Neuronal stem cell (in vitro differentiated cells): ENCODE results near the gene LRRC26.
A peak's percentile ranks its signal among the peaks of the same experiment; 100 is the strongest.

Source experiments
- DNase-seq: peaks from one replicate; pipeline ENCODE4 v3.0.0-alpha.2; 2013; ENCODE audit warnings: low spot score
- H2AFZ ChIP-seq: one replicate; pipeline ENCODE4 v1.6.1; 2013; ENCODE audit warnings: mild to moderate bottlenecking, low read length, inconsistent platforms
- H2AK5ac ChIP-seq: 2 replicates; pipeline ENCODE4 v1.6.1; 2013; ENCODE audit warnings: low read depth, mild to moderate bottlenecking, inconsistent platforms, low read length, moderate library complexity, mixed read lengths
- H2BK120ac ChIP-seq: 2 replicates; pipeline ENCODE4 v1.6.1; 2013; ENCODE audit warnings: low read depth, mild to moderate bottlenecking, inconsistent platforms, low read length, moderate library complexity, mixed read lengths
- H2BK12ac ChIP-seq: one replicate; pipeline ENCODE4 v1.6.1; 2013; ENCODE audit warnings: low read length, inconsistent platforms
- H2BK15ac ChIP-seq: 2 replicates; pipeline ENCODE4 v1.6.1; 2013; ENCODE audit warnings: mild to moderate bottlenecking, low read length, inconsistent platforms, mixed read lengths
- H2BK5ac ChIP-seq: one replicate; pipeline ENCODE4 v1.6.1; 2013; ENCODE audit warnings: inconsistent platforms, mild to moderate bottlenecking, low read length, moderate library complexity
- H3K14ac ChIP-seq: one replicate; pipeline ENCODE4 v1.6.1; 2013; ENCODE audit warnings: low read length, inconsistent platforms
- H3K18ac ChIP-seq: 2 replicates; pipeline ENCODE4 v1.6.1; 2013; ENCODE audit warnings: low read length, inconsistent platforms
- H3K23ac ChIP-seq: 2 replicates; pipeline ENCODE4 v1.6.1; 2013; ENCODE audit warnings: low read depth, mild to moderate bottlenecking, mixed read lengths, low read length, inconsistent platforms; ENCODE audit not compliant: poor library complexity
- H3K27ac ChIP-seq: replicated peaks from 3 replicates; pipeline ENCODE4 v1.5.1; 2013; ENCODE audit warnings: low read length, inconsistent platforms
- H3K27me3 ChIP-seq, 3 experiments: 2 replicates each; pipeline ENCODE4 v1.6.1; 2013; ENCODE audit warnings: low read length in 3 of 3, mild to moderate bottlenecking in 2 of 3, inconsistent platforms in 1 of 3, low read depth in 1 of 3, mixed read lengths in 1 of 3, moderate library complexity in 1 of 3; ENCODE audit not compliant: control insufficient read depth in 3 of 3, insufficient read depth in 3 of 3
- H3K36me3 ChIP-seq, 2 donors: replicated peaks in 1 of 2; 2 replicates each; pipeline ENCODE4 v1.6.1; 2013; ENCODE audit warnings: low read length in 2 of 2; ENCODE audit not compliant: control insufficient read depth in 2 of 2, insufficient read depth in 2 of 2
- H3K4ac ChIP-seq: 2 replicates; pipeline ENCODE4 v1.6.1; 2013; ENCODE audit warnings: inconsistent platforms, mild to moderate bottlenecking, low read length, moderate library complexity
- H3K4me1 ChIP-seq, 2 donors: 1 replicate in 1 of 2; 2 replicates in 1 of 2; pipeline ENCODE4 v1.6.1; 2013; ENCODE audit warnings: low read length in 2 of 2, low read depth in 1 of 2; ENCODE audit not compliant: control insufficient read depth in 2 of 2, insufficient read depth in 1 of 2
- H3K4me2 ChIP-seq: one replicate; pipeline ENCODE4 v1.6.1; 2013; ENCODE audit warnings: mild to moderate bottlenecking, low read length, inconsistent platforms; ENCODE audit not compliant: insufficient read depth, poor library complexity, severe bottlenecking
- H3K4me3 ChIP-seq, 2 donors: 2 replicates each; pipeline ENCODE4 v1.5.1; 2013; ENCODE audit warnings: low read length in 2 of 2, mild to moderate bottlenecking in 2 of 2, inconsistent platforms in 1 of 2, moderate library complexity in 1 of 2
- H3K79me1 ChIP-seq: one replicate; pipeline ENCODE4 v1.6.1; 2013; ENCODE audit warnings: low read depth, mild to moderate bottlenecking, inconsistent platforms, low read length, moderate library complexity
- H3K9ac ChIP-seq: one replicate; pipeline ENCODE4 v1.6.1; 2013; ENCODE audit warnings: mild to moderate bottlenecking, low read depth, low read length, inconsistent platforms; ENCODE audit not compliant: poor library complexity
- H3K9me3 ChIP-seq, 2 donors: replicated peaks in 1 of 2; 2 replicates each; pipeline versions ENCODE3 to v1.6.1; 2013; ENCODE audit warnings: low read length in 2 of 2, mild to moderate bottlenecking in 2 of 2, inconsistent platforms in 1 of 2, low read depth in 1 of 2, mixed read lengths in 1 of 2, moderate library complexity in 1 of 2; ENCODE audit not compliant: control insufficient read depth in 2 of 2, insufficient read depth in 1 of 2
- H4K8ac ChIP-seq: one replicate; pipeline ENCODE4 v1.6.1; 2013; ENCODE audit warnings: low read depth, mild to moderate bottlenecking, inconsistent platforms, low read length, moderate library complexity
- H4K91ac ChIP-seq: one replicate; pipeline ENCODE4 v1.6.1; 2013; ENCODE audit warnings: low read length, low read depth, mild to moderate bottlenecking, inconsistent platforms; ENCODE audit not compliant: poor library complexity
- WGBS, 2 donors: extraction: QIAGEN DNeasy Blood & Tissue Kit; methylation state at CpG; one replicate each; pipeline ENCODE4 v1.1.7; 2013; ENCODE audit warnings: missing lambda C conversion rate in 2 of 2, mixed read lengths in 1 of 2; ENCODE audit not compliant: insufficient read length in 2 of 2, insufficient replicate concordance in 1 of 2; ENCODE audit errors: extremely low coverage in 2 of 2; 5-methylcytosine and 5-hydroxymethylcytosine counted together

Gene LRRC26

DNA sequence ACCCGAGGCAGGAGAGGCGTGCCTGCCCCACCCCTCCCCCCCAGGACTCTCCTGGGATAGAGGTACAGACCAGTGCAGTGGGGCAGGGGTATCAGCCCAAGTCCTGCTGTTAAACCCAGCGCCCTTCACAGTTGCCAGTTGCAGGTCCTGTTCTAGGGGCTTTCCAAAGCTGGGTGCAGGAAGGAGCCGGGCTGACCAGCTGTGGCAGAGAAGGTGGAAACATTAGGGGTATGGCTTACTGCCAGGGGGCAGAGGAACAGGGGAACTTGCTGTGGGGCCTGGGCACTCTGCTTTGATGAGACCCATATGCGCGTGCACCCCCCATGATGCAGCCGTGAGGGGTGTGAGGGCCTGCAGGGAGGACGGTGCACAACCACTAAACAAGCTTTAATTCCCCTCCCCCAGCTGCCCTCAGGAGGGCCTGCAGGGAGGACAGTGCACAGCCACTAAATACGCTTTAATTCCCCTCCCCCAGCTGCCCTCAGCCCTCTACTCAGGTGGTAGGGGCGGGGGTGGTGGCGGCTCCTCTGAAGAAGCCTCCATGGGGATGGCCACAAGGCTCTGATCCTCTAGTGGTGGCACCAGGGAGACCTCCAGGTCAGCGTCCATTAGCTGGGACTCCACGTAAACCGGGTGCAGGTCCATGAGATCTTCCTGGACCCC is 766 bp upstream of the LRRC26 start:
- Histone ChIP-seq H3K27me3 (peaks cover 22 to 77% (median 67%) of the 10 kb centered on the region in 3 experiments), H3K18ac (peak overlapping the region; percentile 48), H3K4ac (no peak overlapping the region), H2BK12ac (no peak overlapping the region), H3K79me1 (peaks cover 4% of the 10 kb centered on the region), H2AFZ (no peak overlapping the region), H3K23ac (peak overlapping the region; percentile 43), H2BK5ac (no peak overlapping the region), H2AK5ac (peak overlapping the region; percentile 88), H3K9me3 (peaks cover 0 to 2% of the 10 kb centered on the region in 2 donors), H3K4me3 (no peak overlapping the region), H4K91ac (no peak overlapping the region), H3K4me1 (peaks cover 12 to 22% of the 10 kb centered on the region in 2 donors), H2BK15ac (no peak overlapping the region), H2BK120ac (no peak overlapping the region), H4K8ac (no peak overlapping the region), H3K4me2 (no peak overlapping the region), H3K14ac (peak overlapping the region; percentile 56), H3K9ac (peak overlapping the region; percentile 60), H3K27ac (no peak overlapping the region), H3K36me3 (no peaks in the 10 kb centered on the region)
- DNase-seq, result no peak
- no CpG with 5 or more reads among the region's 14 CpGs for whole genome bisulfite sequencing, 2 donors

DNA sequence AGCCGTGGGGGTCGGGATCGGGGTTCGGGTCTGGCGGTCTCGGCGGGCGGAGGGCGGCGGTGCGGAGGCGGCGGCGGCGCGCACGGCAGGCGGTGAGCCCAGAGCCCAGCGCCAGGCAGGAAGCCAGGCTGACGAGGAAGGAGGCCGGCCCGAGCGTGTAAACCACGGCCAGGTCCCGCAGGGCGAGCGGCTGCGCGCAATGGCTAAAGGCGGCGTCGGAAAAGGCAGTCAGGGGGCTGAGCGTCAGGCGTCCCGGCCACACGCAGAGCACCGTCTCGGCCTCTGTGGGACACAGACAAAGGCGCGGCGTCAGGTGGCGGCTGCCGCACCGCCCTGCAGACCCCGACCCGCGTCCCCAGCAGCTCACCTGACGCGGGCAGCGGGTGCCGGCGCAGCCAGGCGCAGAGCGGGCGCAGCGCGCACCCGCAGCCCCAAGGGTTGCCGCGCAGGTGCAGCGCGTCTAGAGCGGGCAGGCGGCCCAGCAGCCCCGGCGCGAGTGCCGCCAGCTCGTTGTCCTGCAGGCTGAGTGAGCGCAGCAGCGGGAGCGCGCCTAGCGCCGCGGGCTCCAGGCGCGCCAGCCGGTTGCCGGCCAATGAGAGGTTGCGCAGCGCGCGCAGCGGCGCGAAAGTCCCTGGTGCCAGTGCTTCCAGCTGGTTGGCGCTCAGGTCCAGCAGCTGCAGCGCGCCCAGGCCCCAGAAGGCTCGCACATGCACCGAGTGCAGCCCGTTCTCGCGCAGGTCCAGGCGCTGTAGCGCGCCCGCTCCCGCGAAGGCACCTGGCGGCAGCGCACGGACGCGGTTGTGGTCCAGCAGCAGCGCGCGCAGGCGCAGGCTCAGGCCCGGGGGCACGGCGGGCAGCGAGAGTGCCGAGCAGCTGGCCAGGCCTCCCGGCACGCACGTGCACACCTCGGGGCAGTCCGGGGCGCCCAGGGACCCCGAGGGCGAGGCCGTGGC is 671 bp downstream of the LRRC26 start:
- DNase-seq, result peak; percentile 68
- Histone ChIP-seq H3K4me3 (peak overlapping the region; percentile 51 to 80), H2BK15ac (peak overlapping the region; percentile 75), H2BK12ac (peak overlapping the region; percentile 41), H3K23ac (peak overlapping the region; percentile 80), H2BK120ac (no peak overlapping the region), H4K8ac (peak overlapping the region; percentile 3), H3K18ac (peak overlapping the region; percentile 91), H2AFZ (peak overlapping the region; percentile 91), H3K79me1 (peaks cover 2% of the 10 kb centered on the region), H3K14ac (peak overlapping the region; percentile 71), H3K27me3 (peaks cover 22 to 91% (median 75%) of the 10 kb centered on the region in 3 experiments), H3K9ac (peak overlapping the region; percentile 92), H3K36me3 (no peaks in the 10 kb centered on the region), H3K27ac (no peak overlapping the region), H2AK5ac (peak overlapping the region; percentile 88), H2BK5ac (no peak overlapping the region), H4K91ac (no peak overlapping the region), H3K4me1 (peaks cover 7 to 22% of the 10 kb centered on the region in 2 donors), H3K4me2 (peak overlapping the region; percentile 89), H3K4ac (no peak overlapping the region), H3K9me3 (peaks cover 0 to 2% of the 10 kb centered on the region in 2 donors)
- WGBS, 2 donors, result no CpG with 5 or more reads among the region's 124 CpGs

DNA sequence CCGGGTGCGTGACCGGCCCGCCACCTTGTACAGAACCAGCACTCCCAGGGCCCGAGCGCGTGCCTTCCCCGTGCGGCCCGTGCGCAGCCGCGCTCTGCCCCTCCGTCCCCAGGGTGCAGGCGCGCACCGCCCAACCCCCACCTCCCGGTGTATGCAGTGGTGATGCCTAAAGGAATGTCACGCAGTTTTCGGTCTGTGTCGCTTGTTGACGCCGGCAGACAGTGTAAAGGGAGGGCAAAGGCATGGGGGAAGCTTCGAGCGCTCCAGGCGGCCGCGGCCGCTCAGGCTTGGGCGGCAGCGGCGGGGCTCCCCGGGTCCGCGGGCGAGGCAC is 1.3 kb downstream of the LRRC26 start:
- no CpG with 5 or more reads among the region's 36 CpGs for WGBS, 2 donors
- peak overlapping the region; percentile 51 to 80 for H3K4me3 ChIP-seq

More for the DNA sequence above, 1.3 kb downstream of the LRRC26 start:
- peak overlapping the region; percentile 75 for H2BK15ac ChIP-seq
- no peak for DNase-seq
- H2AFZ ChIP-seq, result peak overlapping the region; percentile 91
- H2BK5ac ChIP-seq, result no peak overlapping the region
- H4K91ac ChIP-seq, result no peak overlapping the region
- no peak overlapping the region for H2AK5ac ChIP-seq
- H2BK12ac ChIP-seq, result no peak overlapping the region
- H3K79me1 ChIP-seq, result peaks cover 2% of the 10 kb centered on the region
- H2BK120ac ChIP-seq, result no peak overlapping the region
- H4K8ac ChIP-seq, result no peak overlapping the region
- H3K36me3 ChIP-seq, result no peaks in the 10 kb centered on the region
- no peak overlapping the region for H3K27ac ChIP-seq
- H3K4me1 ChIP-seq, result peaks cover 7 to 22% of the 10 kb centered on the region in 2 donors
- H3K9me3 ChIP-seq, result peaks cover 0 to 2% of the 10 kb centered on the region in 2 donors
- H3K27me3 ChIP-seq, result peaks cover 22 to 91% (median 80%) of the 10 kb centered on the region in 3 experiments
- peak overlapping the region; percentile 70 for H3K18ac ChIP-seq
- H3K9ac ChIP-seq, result peak overlapping the region; percentile 92
- peak overlapping the region; percentile 65 for H3K23ac ChIP-seq
- H3K14ac ChIP-seq, result peak overlapping the region; percentile 71
- peak overlapping the region; percentile 89 for H3K4me2 ChIP-seq
- H3K4ac ChIP-seq, result no peak overlapping the region
